ENCODE results near the gene AK2. TPM values are rescaled to one million over a fixed set of nuclear protein-coding genes. Genes with fewer than 3 reads are reported as not detected.

The AK2 gene
- total RNA-seq, 1 donor from 2014 or later, result 52.7 TPM

GRCh38 chr1:33022650-33023200 lies 14.0 kb downstream of the AK2 start:
- H3K27me3 Mint-ChIP-seq (ENCODE audit: unreplicated experiment), result peaks cover 1% of the 10 kb centered on the region
- no peak overlapping the region for H3K4me3 Mint-ChIP-seq (ENCODE audit: unreplicated experiment)
- H3K27ac Mint-ChIP-seq (ENCODE audit: unreplicated experiment), result no peak overlapping the region
- peaks cover 2% of the 10 kb centered on the region for H3K9me3 Mint-ChIP-seq (ENCODE audit: unreplicated experiment)
- DNase-seq, result no peak
- no peak for TF ChIP-seq CTCF (IDR thresholded peaks at IDR 0.05; ENCODE audit: partially characterized antibody, unreplicated experiment)
- no peaks in the 10 kb centered on the region for H3K4me1 Mint-ChIP-seq (ENCODE audit: low read depth, unreplicated experiment)
- H3K36me3 Mint-ChIP-seq (ENCODE audit: unreplicated experiment), result no peaks in the 10 kb centered on the region

- H3K27ac Mint-ChIP-seq (ENCODE audit: unreplicated experiment), result no peak overlapping the region
- no peak for DNase-seq
- H3K36me3 Mint-ChIP-seq (ENCODE audit: unreplicated experiment), result no peaks in the 10 kb centered on the region
- H3K27me3 Mint-ChIP-seq (ENCODE audit: unreplicated experiment), result peaks cover 1% of the 10 kb centered on the region
- H3K9me3 Mint-ChIP-seq (ENCODE audit: unreplicated experiment), result peaks cover 2% of the 10 kb centered on the region
- TF ChIP-seq CTCF (IDR thresholded peaks at IDR 0.05; ENCODE audit: partially characterized antibody, unreplicated experiment), result no peak
- H3K4me3 Mint-ChIP-seq (ENCODE audit: unreplicated experiment), result no peak overlapping the region
- no peaks in the 10 kb centered on the region for H3K4me1 Mint-ChIP-seq (ENCODE audit: low read depth, unreplicated experiment)
Measured at GRCh38 chr1:33021567-33022431, 14.9 kb downstream of the AK2 start.

- DNase-seq, result no peak
- no peak overlapping the region for H3K4me3 Mint-ChIP-seq (ENCODE audit: unreplicated experiment)
- H3K27me3 Mint-ChIP-seq (ENCODE audit: unreplicated experiment), result no peaks in the 10 kb centered on the region
- no peaks in the 10 kb centered on the region for H3K9me3 Mint-ChIP-seq (ENCODE audit: unreplicated experiment)
- no peak overlapping the region for H3K27ac Mint-ChIP-seq (ENCODE audit: unreplicated experiment)
- no peaks in the 10 kb centered on the region for H3K4me1 Mint-ChIP-seq (ENCODE audit: low read depth, unreplicated experiment)
- no peaks in the 10 kb centered on the region for H3K36me3 Mint-ChIP-seq (ENCODE audit: unreplicated experiment)
- no peak for TF ChIP-seq CTCF (IDR thresholded peaks at IDR 0.05; ENCODE audit: partially characterized antibody, unreplicated experiment)
Measured at GRCh38 chr1:33018112-33018511, 18.6 kb downstream of the AK2 start.

- Mint-ChIP-seq H3K27me3 (ENCODE audit: unreplicated experiment) (no peaks in the 10 kb centered on the region), H3K4me1 (ENCODE audit: low read depth, unreplicated experiment) (no peaks in the 10 kb centered on the region), H3K27ac (ENCODE audit: unreplicated experiment) (no peak overlapping the region), H3K36me3 (ENCODE audit: unreplicated experiment) (no peaks in the 10 kb centered on the region), H3K9me3 (ENCODE audit: unreplicated experiment) (peaks cover 3% of the 10 kb centered on the region), H3K4me3 (ENCODE audit: unreplicated experiment) (no peak overlapping the region)
- no peak for DNase-seq
- TF ChIP-seq CTCF (IDR thresholded peaks at IDR 0.05; ENCODE audit: partially characterized antibody, unreplicated experiment), result no peak
Measured at GRCh38 chr1:33017175-33017574, 19.5 kb downstream of the AK2 start.

GRCh38 chr1:33015216-33015615 lies 21.5 kb downstream of the AK2 start:
- Mint-ChIP-seq H3K4me3 (ENCODE audit: unreplicated experiment) (no peak overlapping the region), H3K27ac (ENCODE audit: unreplicated experiment) (no peak overlapping the region), H3K9me3 (ENCODE audit: unreplicated experiment) (peaks cover 3% of the 10 kb centered on the region), H3K4me1 (ENCODE audit: low read depth, unreplicated experiment) (no peaks in the 10 kb centered on the region), H3K27me3 (ENCODE audit: unreplicated experiment) (no peaks in the 10 kb centered on the region), H3K36me3 (ENCODE audit: unreplicated experiment) (no peaks in the 10 kb centered on the region)
- no peak for TF ChIP-seq CTCF (IDR thresholded peaks at IDR 0.05; ENCODE audit: partially characterized antibody, unreplicated experiment)
- no peak for DNase-seq
